ENCODE data around the gene TRPV6. TPM values are rescaled to one million over a fixed set of nuclear protein-coding genes. Genes with fewer than 3 reads are reported as not detected.

Gene TRPV6
- total and polyA plus RNA-seq, 8 donors = 1.1 to 8.5 (median 6.5) TPM

- no peak for DNase-seq
- intact Hi-C loops (cut with DNase I) = no loop called here
- no peaks in the 10 kb centered on the region for H3K9me3 ChIP-seq
- no peak overlapping the region for H3K27ac ChIP-seq
- H3K4me3 ChIP-seq = no peak overlapping the region
- TF ChIP-seq CTCF (IDR thresholded peaks at IDR 0.05) = no peak
- no peaks in the 10 kb centered on the region for H3K4me1 ChIP-seq
- H3K36me3 ChIP-seq = no peaks in the 10 kb centered on the region
- no peaks in the 10 kb centered on the region for H3K27me3 ChIP-seq
- ATAC-seq = no peak
These were observed 53.1 kb downstream of the TRPV6 start for GRCh38 chr7:142832417-142832816.

- TF ChIP-seq CTCF (IDR thresholded peaks at IDR 0.05) = no peak
- Histone ChIP-seq H3K4me1 (no peaks in the 10 kb centered on the region), H3K27me3 (peaks cover 0 to 4% of the 10 kb centered on the region in 2 donors), H3K36me3 (no peaks in the 10 kb centered on the region), H3K27ac (no peak overlapping the region), H3K4me3 (no peak overlapping the region), H3K9me3 (no peaks in the 10 kb centered on the region)
- intact Hi-C loops (cut with DNase I) = no loop called here
- ATAC-seq (no peak), DNase-seq (no peak)
These were observed 57.5 kb downstream of the TRPV6 start for GRCh38 chr7:142827951-142828500.

GRCh38 chr7:142822714-142823113, 62.8 kb downstream of the TRPV6 start:
- H3K36me3 ChIP-seq = no peaks in the 10 kb centered on the region
- DNase-seq (no peak), ATAC-seq (no peak)
- H3K9me3 ChIP-seq = no peaks in the 10 kb centered on the region
- H3K27me3 ChIP-seq = peaks cover 0 to 6% of the 10 kb centered on the region in 2 donors
- no peak overlapping the region for H3K27ac ChIP-seq
- no peak for TF ChIP-seq CTCF (IDR thresholded peaks at IDR 0.05)
- intact Hi-C loops (cut with DNase I) = no loop called here
- no peaks in the 10 kb centered on the region for H3K4me1 ChIP-seq
- no peak overlapping the region for H3K4me3 ChIP-seq

Other genes starting within 250 kb of the TRPV6 start
- gene PRSS1, start 136.3 kb downstream of the TRPV6 start, total RNA-seq = under 1 TPM in 1 of 2 donors, not detected in 1; 0.99 TPM
- gene PRSS1, start 136.3 kb downstream of the TRPV6 start, polyA plus RNA-seq (ENCODE audit: insufficient read length in 6 of 6) = not detected
- gene PRSS2, start 114.8 kb downstream of the TRPV6 start, total RNA-seq = 10 to 100 TPM in 1 of 2 donors, not detected in 1; 13.1 TPM
- gene PRSS2, start 114.8 kb downstream of the TRPV6 start, polyA plus RNA-seq (ENCODE audit: insufficient read length in 6 of 6) = not detected
- gene EPHB6, start 30.7 kb downstream of the TRPV6 start, total RNA-seq = 10 to 100 TPM in 1 of 2 donors, 1 to 10 TPM in 1; 6.5 to 12.1 TPM
- 10 to 100 TPM; 22.4 to 42.8 (median 29.2) TPM for gene EPHB6, start 30.7 kb downstream of the TRPV6 start, polyA plus RNA-seq (ENCODE audit: insufficient read length in 6 of 6)
- gene TRPV5, start 48.0 kb upstream of the TRPV6 start, total RNA-seq = not detected
- gene TRPV5, start 48.0 kb upstream of the TRPV6 start, polyA plus RNA-seq (ENCODE audit: insufficient read length in 6 of 6) = under 1 TPM; 0.10 to 0.25 (median 0.16) TPM
- under 1 TPM in 1 of 2 donors, not detected in 1; 0.37 TPM for gene LLCFC1, start 53.7 kb upstream of the TRPV6 start, total RNA-seq
- gene LLCFC1, start 53.7 kb upstream of the TRPV6 start, polyA plus RNA-seq (ENCODE audit: insufficient read length in 6 of 6) = under 1 TPM; 0.21 to 0.77 (median 0.50) TPM
- gene KEL, start 76.6 kb upstream of the TRPV6 start, total RNA-seq = under 1 TPM; 0.58 to 0.96 TPM
- 1 to 10 TPM; 1.5 to 3.1 (median 2.2) TPM for gene KEL, start 76.6 kb upstream of the TRPV6 start, polyA plus RNA-seq (ENCODE audit: insufficient read length in 6 of 6)
- not detected for gene OR9A2, start 141.4 kb upstream of the TRPV6 start, total RNA-seq
- not detected for gene OR9A2, start 141.4 kb upstream of the TRPV6 start, polyA plus RNA-seq (ENCODE audit: insufficient read length in 6 of 6)
- gene OR6V1, start 166.6 kb upstream of the TRPV6 start, total RNA-seq = not detected
- not detected for gene OR6V1, start 166.6 kb upstream of the TRPV6 start, polyA plus RNA-seq (ENCODE audit: insufficient read length in 6 of 6)
- gene PIP, start 246.3 kb upstream of the TRPV6 start, total RNA-seq = 1 to 10 TPM in 1 of 2 donors, not detected in 1; 6.9 TPM
- gene PIP, start 246.3 kb upstream of the TRPV6 start, polyA plus RNA-seq (ENCODE audit: insufficient read length in 6 of 6) = not detected

Data from left lung (tissue), 10 donors.